ENCODE measurements around the gene MAPKBP1. TPM values are rescaled to one million over a fixed set of nuclear protein-coding genes. Genes with fewer than 3 reads are reported as not detected.

Gene MAPKBP1
- total RNA-seq, 2 donors from 2014 or later = 35.8 to 37.0 TPM

DNA sequence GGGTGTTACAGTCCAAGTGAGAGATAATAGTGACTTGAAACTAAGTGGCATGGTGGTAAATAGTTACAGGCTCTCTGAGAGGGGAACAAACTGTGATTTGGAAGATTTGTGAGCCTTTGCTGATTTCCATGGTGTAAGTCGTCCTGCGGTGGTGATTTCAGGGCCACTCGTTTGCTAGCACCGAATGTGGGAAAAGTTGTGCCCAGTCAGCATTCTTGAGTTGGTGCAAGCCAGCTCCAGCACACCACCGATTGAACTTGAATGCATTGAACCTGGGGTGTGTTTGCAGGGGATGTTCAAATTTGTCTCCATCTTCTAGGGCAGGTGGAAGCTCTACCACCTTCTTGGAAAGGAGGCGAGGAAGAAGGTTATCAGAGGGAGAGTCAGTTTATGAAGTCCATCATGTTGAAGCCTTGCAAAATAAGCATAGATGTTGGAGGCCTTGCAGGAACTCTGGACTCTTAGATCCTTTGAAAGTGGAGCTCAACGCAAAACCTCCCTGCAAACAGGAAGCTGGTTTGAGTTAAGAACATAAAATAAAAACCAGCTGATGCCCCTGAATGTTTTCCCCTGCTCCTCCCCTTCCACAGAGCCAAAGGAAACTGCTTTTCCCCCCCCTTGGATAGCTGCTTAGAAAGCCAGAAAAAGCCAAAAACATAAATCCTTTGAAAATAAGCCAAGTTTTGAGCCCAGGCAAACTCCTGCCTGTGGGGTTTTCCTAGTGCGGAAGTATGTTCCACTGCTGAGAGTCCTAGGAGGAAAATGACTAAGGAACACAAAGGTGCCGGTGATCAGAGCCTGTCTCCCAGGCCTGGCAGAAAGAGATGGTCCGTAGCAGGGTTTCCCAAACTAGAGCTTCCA, 21.9 kb downstream of the MAPKBP1 start:
- H3K36me3 ChIP-seq = no peaks in the 10 kb centered on the region
- DNase-seq (ENCODE audit: low spot score) (no peak), ATAC-seq (ENCODE audit: insufficient number of reproducible peaks, low FRiP score, low read depth) (peak; percentile 29)
- peak overlapping the region; percentile 40 for H3K4me3 ChIP-seq
- no peaks in the 10 kb centered on the region for H3K9me3 ChIP-seq
- H3K27ac ChIP-seq = peak overlapping the region; percentile 21 to 42
- H3K27me3 ChIP-seq (replicated peaks; ENCODE audit: insufficient read depth) = no peaks in the 10 kb centered on the region
- peaks cover 16 to 30% of the 10 kb centered on the region in 2 donors for H3K4me1 ChIP-seq (ENCODE audit: control insufficient read depth in 1 of 2, low read depth in 2 of 2)
- TF ChIP-seq, protein P1, sequence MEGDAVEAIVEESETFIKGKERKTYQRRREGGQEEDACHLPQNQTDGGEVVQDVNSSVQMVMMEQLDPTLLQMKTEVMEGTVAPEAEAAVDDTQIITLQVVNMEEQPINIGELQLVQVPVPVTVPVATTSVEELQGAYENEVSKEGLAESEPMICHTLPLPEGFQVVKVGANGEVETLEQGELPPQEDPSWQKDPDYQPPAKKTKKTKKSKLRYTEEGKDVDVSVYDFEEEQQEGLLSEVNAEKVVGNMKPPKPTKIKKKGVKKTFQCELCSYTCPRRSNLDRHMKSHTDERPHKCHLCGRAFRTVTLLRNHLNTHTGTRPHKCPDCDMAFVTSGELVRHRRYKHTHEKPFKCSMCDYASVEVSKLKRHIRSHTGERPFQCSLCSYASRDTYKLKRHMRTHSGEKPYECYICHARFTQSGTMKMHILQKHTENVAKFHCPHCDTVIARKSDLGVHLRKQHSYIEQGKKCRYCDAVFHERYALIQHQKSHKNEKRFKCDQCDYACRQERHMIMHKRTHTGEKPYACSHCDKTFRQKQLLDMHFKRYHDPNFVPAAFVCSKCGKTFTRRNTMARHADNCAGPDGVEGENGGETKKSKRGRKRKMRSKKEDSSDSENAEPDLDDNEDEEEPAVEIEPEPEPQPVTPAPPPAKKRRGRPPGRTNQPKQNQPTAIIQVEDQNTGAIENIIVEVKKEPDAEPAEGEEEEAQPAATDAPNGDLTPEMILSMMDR (IDR thresholded peaks at IDR 0.05) = no peak

DNA sequence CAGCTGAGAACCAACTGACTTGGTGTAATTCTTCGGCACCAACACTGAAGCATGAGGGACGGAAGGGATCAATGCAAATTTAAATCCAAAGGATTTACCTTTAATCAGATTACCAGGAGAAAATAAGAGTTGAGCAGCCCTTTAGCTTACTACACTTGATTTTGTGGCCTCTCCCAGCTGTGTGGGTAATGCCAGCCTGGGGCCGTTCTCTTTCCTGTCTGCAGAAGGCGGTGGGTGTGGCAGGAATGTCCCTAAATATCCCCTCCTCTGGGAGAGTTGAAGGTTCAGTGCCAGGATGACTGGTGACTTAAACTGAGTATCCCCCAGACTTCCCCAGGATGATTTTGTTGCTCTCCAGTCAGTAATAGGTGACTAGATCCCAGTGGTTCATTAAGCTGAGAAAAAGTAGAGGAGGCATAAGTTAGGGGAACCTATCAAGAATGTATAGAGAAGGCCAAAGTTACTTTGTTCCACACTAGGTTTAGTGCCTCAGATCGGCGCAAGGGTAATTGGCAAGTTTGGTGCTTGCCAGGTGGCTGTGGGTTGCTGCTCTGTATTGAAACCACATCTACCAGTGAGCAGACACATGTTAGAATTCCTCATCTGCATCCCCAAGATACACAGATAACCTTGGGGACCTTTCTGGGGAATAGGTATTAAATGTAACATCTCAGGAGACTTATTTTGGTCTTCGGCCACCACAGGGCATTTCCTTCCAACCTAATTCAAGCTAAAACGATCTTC, 23.1 kb downstream of the MAPKBP1 start:
- ATAC-seq (ENCODE audit: insufficient number of reproducible peaks, low FRiP score, low read depth) (no peak), DNase-seq (ENCODE audit: low spot score) (no peak)
- peak overlapping the region in 1 of 2 donors; percentile 42 for H3K27ac ChIP-seq
- no peaks in the 10 kb centered on the region for H3K27me3 ChIP-seq (replicated peaks; ENCODE audit: insufficient read depth)
- no peaks in the 10 kb centered on the region for H3K36me3 ChIP-seq
- peaks cover 15 to 20% of the 10 kb centered on the region in 2 donors for H3K4me1 ChIP-seq (ENCODE audit: control insufficient read depth in 1 of 2, low read depth in 2 of 2)
- H3K9me3 ChIP-seq = no peaks in the 10 kb centered on the region
- no peak overlapping the region for H3K4me3 ChIP-seq
- TF ChIP-seq, protein P1 (IDR thresholded peaks at IDR 0.05) = no peak

DNA sequence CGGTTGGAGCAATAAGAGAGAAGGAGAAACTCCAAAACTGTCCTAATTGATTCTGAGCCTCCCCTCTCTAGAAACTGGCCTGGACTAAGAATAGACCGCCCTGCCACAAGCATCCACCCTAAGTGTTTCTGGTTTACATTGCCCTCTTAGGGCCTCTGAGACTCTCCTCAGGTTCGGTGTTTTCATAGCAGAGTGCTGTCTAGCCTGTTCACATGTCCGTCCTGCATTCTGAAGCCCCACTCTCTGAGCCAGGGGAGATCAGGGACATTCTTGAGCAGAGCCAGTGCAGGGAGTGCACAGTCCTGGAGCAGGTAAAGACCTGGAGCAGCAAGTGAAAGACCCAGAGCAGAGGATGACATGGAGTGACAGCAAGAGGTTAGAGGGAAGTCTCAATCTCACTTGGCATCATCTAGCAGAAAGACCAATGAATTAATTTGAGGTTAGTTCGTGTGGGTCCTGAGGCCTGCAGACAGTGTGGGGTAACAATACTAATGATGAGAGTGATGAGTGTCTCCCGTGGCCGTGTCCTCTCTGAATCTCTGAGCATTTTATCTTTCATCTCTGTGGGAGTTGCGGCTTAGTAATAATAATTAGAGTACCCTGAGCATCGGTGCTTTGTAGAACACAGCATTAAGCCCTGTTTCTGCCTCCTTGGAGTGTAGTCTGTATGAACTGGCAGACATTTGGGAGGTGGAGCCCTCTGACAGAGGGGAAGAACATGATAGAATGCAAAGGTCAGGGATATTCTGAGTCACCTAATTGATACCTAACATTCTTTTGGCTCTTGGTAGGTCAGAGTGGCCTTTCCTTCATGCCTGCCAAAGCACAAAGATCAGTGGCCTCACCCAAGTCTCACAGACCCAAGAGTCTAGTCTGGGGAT, 24.6 kb downstream of the MAPKBP1 start:
- Histone ChIP-seq H3K27me3 (replicated peaks; ENCODE audit: insufficient read depth) (no peaks in the 10 kb centered on the region), H3K4me3 (no peak overlapping the region), H3K9me3 (no peaks in the 10 kb centered on the region), H3K4me1 (ENCODE audit: control insufficient read depth in 1 of 2, low read depth in 2 of 2) (peaks cover 15 to 22% of the 10 kb centered on the region in 2 donors), H3K27ac (no peak overlapping the region), H3K36me3 (no peaks in the 10 kb centered on the region)
- DNase-seq (ENCODE audit: low spot score) (no peak), ATAC-seq (ENCODE audit: insufficient number of reproducible peaks, low FRiP score, low read depth) (no peak)
- TF ChIP-seq, protein P1 (IDR thresholded peaks at IDR 0.05) = no peak

DNA sequence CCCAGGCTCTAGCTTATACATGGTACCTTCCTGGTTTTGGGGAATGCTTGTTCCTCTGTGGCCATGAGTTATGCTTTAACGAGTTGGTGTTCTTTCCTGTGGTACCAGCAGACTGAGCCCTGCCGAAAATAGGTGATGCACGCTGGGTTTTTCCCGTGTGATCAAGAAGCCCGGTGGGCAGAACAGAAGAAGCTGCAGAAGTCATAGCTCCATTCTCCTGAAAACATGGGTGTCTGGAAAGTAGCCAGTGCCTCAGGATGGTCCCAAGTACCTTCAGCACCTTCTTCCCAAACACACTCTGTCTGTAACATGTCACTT, 25.2 kb downstream of the MAPKBP1 start:
- Histone ChIP-seq H3K4me1 (ENCODE audit: control insufficient read depth in 1 of 2, low read depth in 2 of 2) (peaks cover 15 to 28% of the 10 kb centered on the region in 2 donors), H3K27me3 (replicated peaks; ENCODE audit: insufficient read depth) (no peaks in the 10 kb centered on the region), H3K9me3 (no peaks in the 10 kb centered on the region), H3K4me3 (no peak overlapping the region), H3K27ac (no peak overlapping the region), H3K36me3 (no peaks in the 10 kb centered on the region)
- ATAC-seq (ENCODE audit: insufficient number of reproducible peaks, low FRiP score, low read depth) (no peak), DNase-seq (ENCODE audit: low spot score) (no peak)
- TF ChIP-seq, protein P1 (IDR thresholded peaks at IDR 0.05) = no peak

All from thoracic aorta (tissue), 2 donors.